Kidney (tissue), 14 donors: Measurements from ENCODE around the gene FPGS. TPM values are rescaled to one million over a fixed set of nuclear protein-coding genes. Genes with fewer than 3 reads are reported as not detected.

Experiments
- DNase-seq, 5 donors: peaks; one replicate each; pipeline ENCODE4 v3.0.0-alpha.2; 2013 to 2020
- FAIRE-seq: peaks from 2 replicates; lab custom pipeline; 2012; peaks lifted over from hg19 to GRCh38; lab: Jason Lieb, UNC
- H3K27ac ChIP-seq, 2 donors: one replicate each; pipeline ENCODE4 v1.7.0; 2013; ENCODE audit warnings: low read depth in 2 of 2, low read length in 2 of 2, inconsistent platforms in 1 of 2
- H3K27me3 ChIP-seq: one replicate; pipeline ENCODE4 v1.7.1; 2013; ENCODE audit warnings: low read length, inconsistent platforms; ENCODE audit not compliant: control insufficient read depth, insufficient read depth
- H3K36me3 ChIP-seq, 3 donors: one replicate each; pipeline versions ENCODE4 v1.7.0 to v1.7.1; 2013; ENCODE audit warnings: low read length in 3 of 3, control low read depth in 1 of 3, inconsistent platforms in 1 of 3; ENCODE audit not compliant: insufficient read depth in 3 of 3, control insufficient read depth in 2 of 3
- H3K4me1 ChIP-seq, 3 donors: one replicate each; pipeline versions ENCODE4 v1.7.0 to v1.7.1; 2013; ENCODE audit warnings: low read length in 3 of 3, inconsistent platforms in 1 of 3, low read depth in 1 of 3; ENCODE audit not compliant: control insufficient read depth in 2 of 3, insufficient read depth in 2 of 3
- H3K4me3 ChIP-seq, 3 donors: one replicate each; pipeline versions ENCODE4 v1.7.0 to v1.8.1; 2013; ENCODE audit warnings: low read length in 3 of 3, control low read depth in 1 of 3, inconsistent platforms in 1 of 3
- H3K9ac ChIP-seq, 3 donors: one replicate each; pipeline versions ENCODE4 v1.7.0 to v1.7.1; 2013; ENCODE audit warnings: low read length in 3 of 3, control low read depth in 1 of 3, inconsistent platforms in 1 of 3
- H3K9me3 ChIP-seq, 3 donors: one replicate each; pipeline versions ENCODE4 v1.7.0 to v1.7.1; 2013; ENCODE audit warnings: low read length in 3 of 3, control low read depth in 1 of 3, inconsistent platforms in 1 of 3; ENCODE audit not compliant: control insufficient read depth in 2 of 3, insufficient read depth in 1 of 3
- CTCF ChIP-seq: IDR thresholded peaks from 3 replicates; pipeline ENCODE4 v1.5.1; 2012; ENCODE audit warnings: mild to moderate bottlenecking, moderate library complexity, borderline replicate concordance; ENCODE audit not compliant: insufficient read depth; ENCODE audit errors: extremely low read depth
- intact Hi-C: fragments of 100-400 bp; cut with DNase I; formaldehyde crosslinking; loops from one replicate; pipeline ENCODE4 v1.11.1; 2022
- polyA plus RNA-seq: library from polyadenylated mRNA; stranded (reverse); fragments of 350-450 nt; fragmentation: Illumina TruSeq; extraction: RNeasy Lipid Tissue Mini Kit (QIAGEN cat#74804); gene quantifications from one replicate; pipeline ENCODE4 v1.2.3, GENCODE V29; 2014; ENCODE audit warnings: low read depth, low replicate concordance; ENCODE audit not compliant: insufficient read depth
- total RNA-seq: library from RNA; stranded (reverse); fragmentation: NEBNext Ultra II Directional; extraction: Animal tissue kit (Norgen Biotek cat#: 25700); gene quantifications from one replicate; pipeline ENCODE4 v1.2.1, GENCODE V29; 2021
- donor health status: control.
- donor health status: control.
- donor health status: control.
- donor health status: control.
- donor health status: control.
- donor health status: DM: yes; HTN: yes; CAD: no.
- donor health status: Normal renal cell carcinoma (clear cell type).

The FPGS gene
- total and polyA plus RNA-seq, 2 donors from 2014 or later = 44.0 to 77.2 TPM

DNA sequence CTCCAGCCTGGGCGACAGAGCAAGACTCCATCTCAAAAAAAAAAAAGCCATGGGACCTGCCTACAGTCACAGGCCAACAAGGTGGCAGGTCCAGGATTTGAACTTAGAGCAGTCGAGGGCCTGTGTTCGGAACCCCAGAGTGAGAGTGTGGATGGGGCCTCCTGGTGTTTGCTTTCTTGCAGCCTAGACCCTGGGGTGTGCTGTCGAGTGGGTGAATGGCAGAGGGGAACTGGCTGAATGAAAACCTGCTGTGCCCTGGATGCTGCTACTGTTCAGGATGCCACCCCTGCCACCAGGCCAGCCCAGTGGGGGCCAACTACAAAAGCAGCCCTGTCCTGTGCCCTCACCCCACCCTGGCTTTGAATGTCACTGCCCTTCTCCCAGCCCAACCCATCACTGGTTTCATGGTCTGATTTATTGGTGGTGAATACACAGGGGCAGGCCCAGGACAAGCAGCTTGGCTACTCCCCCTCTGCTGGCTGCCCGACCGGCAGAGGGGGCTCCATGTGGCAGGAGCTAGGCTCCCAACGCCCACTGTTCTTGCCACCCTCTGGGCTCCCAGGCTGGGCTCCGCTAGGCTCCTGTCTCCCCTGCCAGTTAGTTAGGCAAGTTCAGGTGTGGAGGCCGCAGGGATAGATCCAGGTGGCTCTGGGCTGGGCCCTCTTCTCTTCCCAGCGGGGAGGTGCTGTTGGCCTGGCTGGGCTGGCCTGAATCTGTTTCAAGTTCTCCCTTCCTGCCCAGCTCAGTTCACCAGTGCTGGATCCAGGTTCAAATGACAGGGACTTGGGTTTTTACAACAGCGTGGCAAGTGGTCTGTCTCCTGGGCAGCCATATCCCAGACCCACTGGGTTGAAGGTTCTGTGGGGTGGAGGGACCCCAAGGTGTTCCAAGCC is 12.2 kb downstream of the FPGS start:
- Histone ChIP-seq H3K36me3 (peaks cover 2 to 40% (median 16%) of the 10 kb centered on the region in 3 donors), H3K4me3 (no peak overlapping the region), H3K4me1 (no peaks in the 10 kb centered on the region), H3K27ac (no peak overlapping the region), H3K9me3 (no peaks in the 10 kb centered on the region), H3K9ac (no peak overlapping the region), H3K27me3 (no peaks in the 10 kb centered on the region)
- no peak for FAIRE-seq
- no peak for DNase-seq
- intact Hi-C loops = no loop called here
- no peak for TF ChIP-seq CTCF

DNA sequence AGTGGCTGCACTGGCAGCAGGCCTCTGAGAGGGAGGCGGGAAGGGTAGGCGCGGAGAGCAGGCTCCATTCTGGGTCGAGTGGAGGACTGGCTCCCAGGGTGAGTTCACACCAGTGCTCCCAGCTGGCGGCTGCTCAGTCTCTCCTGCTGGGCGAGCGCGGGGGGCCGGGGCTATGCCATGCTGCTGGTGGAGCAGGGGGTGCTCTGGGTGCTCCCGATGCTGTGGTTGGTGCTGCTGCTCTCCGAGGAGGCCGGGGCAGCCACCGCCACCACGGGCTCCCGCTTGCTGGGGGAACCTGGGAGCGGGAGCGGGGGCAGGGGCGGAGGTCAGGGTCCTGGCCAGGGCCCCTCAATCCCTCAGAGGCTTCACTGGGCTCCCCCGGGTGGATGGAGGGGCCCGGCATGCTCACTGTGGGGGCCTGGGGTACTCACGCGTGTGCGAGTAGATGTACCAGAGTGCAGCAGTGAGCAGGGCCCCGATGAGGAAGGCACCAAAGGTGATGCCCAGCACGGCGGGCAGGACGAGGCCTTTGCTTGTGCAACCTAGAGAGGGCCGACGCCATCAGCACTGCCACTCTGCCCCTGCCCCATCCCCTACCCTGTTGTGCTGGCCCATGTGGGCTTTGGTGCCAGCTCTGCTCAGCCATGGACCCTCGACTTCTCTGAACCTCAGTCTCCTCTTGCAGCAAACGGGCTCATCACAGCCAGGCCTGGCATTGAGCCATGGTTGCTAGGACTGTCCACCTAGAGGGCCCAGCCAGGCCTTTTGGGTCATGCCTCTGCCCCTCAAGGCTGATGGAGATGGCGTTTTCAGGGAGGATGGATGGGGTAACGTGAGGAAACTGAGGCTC is 13.1 kb downstream of the FPGS start:
- no peak overlapping the region for H3K27ac ChIP-seq

GRCh38 chr9:127816362-127816725 is 13.7 kb downstream of the FPGS start:
- Histone ChIP-seq H3K4me3 (no peak overlapping the region), H3K36me3 (peaks cover 2 to 41% (median 16%) of the 10 kb centered on the region in 3 donors), H3K27me3 (no peaks in the 10 kb centered on the region), H3K9me3 (no peaks in the 10 kb centered on the region), H3K27ac (no peak overlapping the region), H3K4me1 (no peaks in the 10 kb centered on the region), H3K9ac (no peak overlapping the region)
- no peak for TF ChIP-seq CTCF
- FAIRE-seq = no peak
- intact Hi-C loops = no loop called here
- no peak for DNase-seq

More for the DNA sequence above, 13.1 kb downstream of the FPGS start:
- intact Hi-C loops = no loop called here
- no peaks in the 10 kb centered on the region for H3K4me1 ChIP-seq
- H3K9ac ChIP-seq = no peak overlapping the region
- peaks cover 2 to 41% (median 16%) of the 10 kb centered on the region in 3 donors for H3K36me3 ChIP-seq
- DNase-seq = peak in 1 of 5 donors; percentile 38
- no peak for FAIRE-seq
- TF ChIP-seq CTCF = no peak
- no peaks in the 10 kb centered on the region for H3K27me3 ChIP-seq
- no peak overlapping the region for H3K4me3 ChIP-seq
- H3K9me3 ChIP-seq = no peaks in the 10 kb centered on the region
